CD4-positive, alpha-beta T cell treated with Interleukin-10 for 1 hour (primary cell): Measurements from ENCODE around the gene STAT5A.
"Not testable (repeated sequence)": the region's sequence is repeated elsewhere in the genome, so short reads cannot be mapped to it uniquely, and the experiment has no call there.

ENCODE experiments used
- DNase-seq: peaks from one replicate; pipeline ENCODE4 v3.0.0-alpha.2; 2020

STAT5A gene

GRCh38 chr17:42338427-42338985 lies 50.2 kb downstream of the STAT5A start:
- DNase-seq: peak; percentile 15

GRCh38 chr17:42339221-42339620 lies 50.9 kb downstream of the STAT5A start:
- no peak for DNase-seq

- DNase-seq: peak; percentile 40
These were observed 52.4 kb downstream of the STAT5A start for GRCh38 chr17:42340691-42341127.

GRCh38 chr17:42341568-42341967 lies 53.3 kb downstream of the STAT5A start:
- no peak for DNase-seq

- DNase-seq: peak; percentile 30
These were observed 54.1 kb downstream of the STAT5A start for GRCh38 chr17:42342242-42343008.

GRCh38 chr17:42345396-42346073 lies 57.2 kb downstream of the STAT5A start:
- no peak for DNase-seq

GRCh38 chr17:42346481-42346880 lies 58.2 kb downstream of the STAT5A start:
- DNase-seq: no peak

GRCh38 chr17:42347198-42347597 lies 58.9 kb downstream of the STAT5A start:
- no peak for DNase-seq

GRCh38 chr17:42347606-42348005 lies 59.3 kb downstream of the STAT5A start:
- no peak for DNase-seq

- DNase-seq: no peak
These were observed 59.8 kb downstream of the STAT5A start for GRCh38 chr17:42348104-42348503.

- no peak for DNase-seq
These were observed 66.9 kb downstream of the STAT5A start for GRCh38 chr17:42354956-42355843.

- DNase-seq: no peak
These were observed 70.1 kb downstream of the STAT5A start for GRCh38 chr17:42358434-42358833.

- DNase-seq: no peak
These were observed 70.8 kb downstream of the STAT5A start for GRCh38 chr17:42359133-42359532.

- DNase-seq: not testable (repeated sequence)
These were observed 72.1 kb downstream of the STAT5A start for GRCh38 chr17:42360388-42360787.
